D341Med (cell line): ENCODE measurements around the gene GNA12.

Source experiments
- DNase-seq: peaks from one replicate; pipeline ENCODE4 v3.0.0; 2012; ENCODE audit warnings: low spot score

GNA12 gene

DNA sequence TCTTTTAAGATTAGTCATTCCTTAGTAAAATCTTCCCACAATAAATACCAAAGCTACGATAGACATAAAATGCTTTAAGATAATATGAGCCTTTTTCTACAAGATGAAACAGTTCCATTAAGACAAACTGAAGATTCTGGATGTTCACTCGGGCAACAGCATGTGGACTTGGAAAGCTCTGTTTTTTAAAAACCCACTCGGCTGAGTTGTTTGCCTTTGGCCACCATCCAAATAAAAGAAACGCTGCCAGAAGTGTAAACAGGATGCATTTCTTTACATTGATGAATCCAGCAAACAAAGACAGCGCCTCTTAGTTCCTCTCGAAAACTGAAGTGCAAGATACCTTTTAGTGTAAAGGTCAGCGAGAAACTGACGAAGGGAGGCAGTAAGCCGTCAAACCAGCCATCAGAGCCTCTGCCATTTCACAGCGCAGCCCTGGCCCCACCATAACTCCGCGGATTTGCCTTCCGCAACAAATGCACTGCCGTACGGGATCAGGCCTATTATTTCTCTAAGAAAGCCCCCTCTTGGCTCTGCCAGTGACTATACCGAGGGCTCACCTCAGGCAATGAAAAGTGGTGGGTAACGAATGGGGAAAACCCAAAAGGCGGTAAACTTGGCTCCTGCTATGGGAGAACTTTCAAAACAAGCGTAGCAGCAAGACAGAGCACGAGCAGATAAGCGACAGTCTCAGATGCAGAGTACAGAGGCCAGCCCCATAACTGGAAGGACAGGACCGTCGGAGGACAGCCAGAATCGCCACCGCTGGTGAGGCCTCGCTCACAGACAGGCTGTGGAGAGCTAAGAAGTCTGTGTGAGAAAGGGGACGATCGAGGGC lies 41.4 kb downstream of the GNA12 start:
- no peak for DNase-seq

- no peak for DNase-seq
These were observed 42.0 kb downstream of the GNA12 start for GRCh38 chr7:2802101-2802500.

DNA sequence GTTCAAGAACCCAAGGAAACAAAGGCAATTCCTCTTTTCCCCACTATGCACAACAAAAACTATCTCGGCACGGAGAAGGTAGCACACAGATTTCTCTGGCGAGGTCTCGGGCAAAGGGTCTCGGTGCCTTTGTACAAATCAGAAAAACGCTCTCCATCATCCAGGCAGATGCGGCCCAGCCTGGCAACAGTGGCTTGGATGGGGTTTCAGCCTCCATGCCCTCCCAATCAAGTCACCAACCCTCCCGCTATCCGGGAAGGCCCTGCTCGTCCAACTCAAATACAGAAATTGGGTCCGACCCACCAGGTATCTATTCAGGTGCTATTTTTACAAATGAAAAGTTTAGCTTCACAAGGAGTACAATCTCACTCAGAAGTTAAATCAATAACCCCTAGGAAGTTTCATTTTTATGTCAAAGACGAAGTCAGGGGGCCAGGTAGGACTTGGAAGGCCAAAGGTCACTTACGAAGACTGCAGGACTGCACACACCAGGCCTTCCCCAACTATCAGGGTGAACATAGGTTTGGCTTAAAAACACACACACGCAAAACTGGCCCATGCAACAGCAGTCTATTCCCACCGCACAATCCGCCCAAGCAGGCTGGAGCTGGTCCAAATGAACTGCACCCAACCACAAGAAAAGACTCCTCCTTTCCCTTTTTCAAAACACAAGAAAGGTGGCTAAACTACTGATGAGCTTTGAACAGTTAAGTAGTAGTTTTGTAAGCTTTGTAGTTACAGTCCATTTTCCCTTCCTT lies 43.0 kb downstream of the GNA12 start:
- no peak for DNase-seq

- no peak for DNase-seq
These were observed 43.7 kb downstream of the GNA12 start for GRCh38 chr7:2800220-2800930.

GRCh38 chr7:2799253-2799652 lies 44.9 kb downstream of the GNA12 start:
- no peak for DNase-seq

DNA sequence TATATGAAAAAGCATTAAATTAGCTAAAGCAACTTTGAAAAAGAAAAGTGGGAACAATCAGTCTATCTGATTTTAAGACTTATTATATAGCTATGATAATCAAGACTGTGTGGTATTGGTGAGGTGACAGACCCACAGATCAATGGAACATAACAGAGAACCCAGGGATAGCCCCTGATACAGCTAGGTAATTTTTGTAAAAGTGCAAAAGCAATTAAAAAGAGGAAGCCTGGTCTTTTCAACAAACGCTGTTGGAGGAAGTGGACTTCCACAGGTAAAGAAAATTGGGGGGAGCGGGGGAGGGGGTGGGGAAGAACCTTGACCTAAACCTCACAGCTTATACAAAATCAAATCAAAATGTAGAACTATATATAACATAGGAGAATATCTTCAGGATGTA lies 45.4 kb downstream of the GNA12 start:
- DNase-seq: no peak

DNA sequence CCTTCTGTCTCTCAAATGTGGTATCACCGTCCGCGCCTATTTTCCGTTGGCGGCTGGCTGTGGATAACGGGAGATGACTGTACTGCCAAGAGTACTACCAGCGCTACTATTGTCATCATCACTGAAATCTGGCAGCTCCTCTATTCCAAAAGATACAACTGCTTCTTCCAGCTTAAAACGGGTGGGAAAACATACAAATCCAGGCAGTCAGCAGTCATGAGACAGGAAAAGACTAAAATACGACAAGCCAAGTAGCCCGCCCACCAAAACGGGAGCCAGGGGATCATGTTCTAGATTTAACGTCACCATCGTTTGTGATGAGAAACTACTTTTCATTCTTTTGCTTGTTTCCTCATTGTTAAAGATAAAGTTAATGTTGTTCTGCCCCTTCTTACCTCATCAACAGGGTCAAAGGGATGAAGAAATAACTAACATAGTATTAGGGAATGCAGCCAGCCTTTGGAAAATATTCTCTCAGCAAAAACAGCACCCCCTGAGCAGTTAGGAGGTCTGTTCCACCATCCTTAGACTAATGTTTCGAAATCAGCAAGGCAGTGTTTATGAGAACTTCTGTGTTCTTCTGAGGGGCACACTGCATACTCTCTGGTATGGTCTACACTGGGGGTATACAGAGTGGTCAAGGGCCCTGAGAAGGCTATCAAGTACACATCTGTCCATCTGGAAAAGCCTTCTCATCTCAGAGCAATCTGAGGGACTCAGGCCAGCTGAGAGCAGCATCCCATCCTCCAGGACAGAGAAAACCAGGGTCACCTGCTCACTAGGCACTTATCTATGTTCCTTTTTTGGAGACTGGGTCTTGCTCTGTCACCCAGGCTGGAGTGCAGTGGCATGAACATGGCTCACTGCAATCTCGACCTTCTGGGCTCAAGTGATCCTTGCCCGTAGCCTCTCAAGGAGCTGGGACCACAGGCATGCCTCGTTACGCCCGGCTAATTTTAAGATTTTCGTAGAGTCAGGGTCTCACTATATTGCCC lies 47.5 kb downstream of the GNA12 start:
- DNase-seq: no peak

GRCh38 chr7:2795906-2796305 lies 48.2 kb downstream of the GNA12 start:
- no peak for DNase-seq

GRCh38 chr7:2794836-2795636 lies 49.1 kb downstream of the GNA12 start:
- no peak for DNase-seq

DNA sequence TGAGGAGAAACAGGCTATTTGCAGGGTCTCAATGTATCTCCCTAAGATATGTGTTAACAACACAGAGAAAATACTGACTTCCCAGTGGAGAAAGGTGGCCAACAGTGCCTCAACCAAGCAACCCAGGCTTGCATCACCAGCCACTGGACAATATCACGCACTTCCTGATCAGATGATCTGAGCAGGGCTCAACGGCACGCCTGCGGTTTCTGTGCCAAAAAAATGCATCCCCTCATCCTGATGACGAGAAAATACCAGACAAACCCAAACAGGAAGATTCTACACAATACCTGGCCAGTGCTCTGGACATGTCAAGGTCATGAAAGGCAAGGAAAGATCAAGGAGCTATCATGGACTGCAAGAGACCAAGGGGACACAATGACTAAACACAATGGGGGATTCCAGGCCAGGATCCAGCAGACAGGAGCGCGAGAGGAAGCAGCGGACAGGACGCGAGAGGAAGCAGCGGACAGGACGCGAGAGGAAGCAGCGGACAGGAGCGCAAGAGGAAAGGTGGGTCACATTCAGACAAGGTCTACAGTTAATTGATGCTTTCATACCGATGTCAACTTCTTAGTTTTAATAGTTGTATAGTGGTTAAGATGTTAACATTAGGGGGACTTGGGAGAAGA lies 51.1 kb downstream of the GNA12 start:
- no peak for DNase-seq

- no peak for DNase-seq
These were observed 51.9 kb downstream of the GNA12 start for GRCh38 chr7:2792235-2792634.

- no peak for DNase-seq
These were observed 52.7 kb downstream of the GNA12 start for GRCh38 chr7:2791390-2791789.

DNA sequence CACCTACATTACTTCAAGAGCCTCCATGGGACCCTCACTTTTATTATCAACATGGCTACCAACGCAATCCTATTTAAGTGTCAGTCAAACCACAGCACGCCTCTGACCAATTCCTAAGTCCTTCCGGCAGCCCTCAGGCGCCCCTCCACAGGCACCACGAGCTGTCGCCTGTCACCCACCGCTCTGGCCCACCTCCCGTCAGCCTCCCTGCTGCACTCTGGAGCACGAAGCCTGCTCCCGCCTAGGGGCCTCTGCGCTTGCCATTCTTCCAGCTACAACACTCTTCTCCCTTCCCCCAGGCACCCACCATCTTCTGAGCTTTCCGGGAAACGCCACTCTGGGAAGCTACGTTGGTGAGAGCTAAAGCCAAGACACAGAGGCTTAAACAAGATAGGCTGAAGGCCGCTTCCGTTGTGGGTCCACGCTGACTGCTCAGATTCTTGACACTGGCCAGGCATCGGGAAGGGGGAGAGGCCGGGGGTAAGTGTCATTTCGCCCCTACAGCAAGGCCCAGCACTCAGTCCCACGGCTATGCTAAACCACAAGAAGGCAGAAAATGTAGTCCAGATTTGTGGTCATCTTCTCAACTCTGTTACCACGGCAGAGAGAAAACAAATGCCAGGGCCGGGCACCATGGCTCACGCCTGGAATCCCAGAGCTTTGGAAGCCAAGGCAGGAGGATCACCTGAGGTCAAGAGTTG lies 56.7 kb downstream of the GNA12 start:
- no peak for DNase-seq

- DNase-seq: no peak
These were observed 57.4 kb downstream of the GNA12 start for GRCh38 chr7:2786607-2787116.

DNA sequence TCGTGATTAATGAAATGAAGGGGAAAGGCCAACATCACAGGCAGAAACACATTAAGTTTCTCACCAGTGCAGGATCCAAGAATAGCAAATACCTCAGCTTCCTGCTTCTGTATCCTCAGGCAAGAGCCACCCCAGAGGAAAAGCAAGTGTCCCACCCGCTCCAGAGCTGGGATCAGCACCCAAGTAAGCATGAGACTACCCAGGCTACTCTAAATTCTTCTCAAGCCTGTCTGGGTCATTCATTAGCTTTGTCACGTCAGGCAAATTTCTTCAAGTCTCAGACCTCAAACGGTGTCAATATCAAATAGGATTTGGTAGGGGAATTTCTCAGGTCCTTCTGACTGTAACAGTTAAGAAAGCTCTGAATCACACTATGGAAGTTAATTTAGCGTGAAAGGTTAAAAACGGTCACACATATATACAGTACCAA lies 59.0 kb downstream of the GNA12 start:
- no peak for DNase-seq

- no peak for DNase-seq
These were observed 61.5 kb downstream of the GNA12 start for GRCh38 chr7:2782565-2782964.

DNA sequence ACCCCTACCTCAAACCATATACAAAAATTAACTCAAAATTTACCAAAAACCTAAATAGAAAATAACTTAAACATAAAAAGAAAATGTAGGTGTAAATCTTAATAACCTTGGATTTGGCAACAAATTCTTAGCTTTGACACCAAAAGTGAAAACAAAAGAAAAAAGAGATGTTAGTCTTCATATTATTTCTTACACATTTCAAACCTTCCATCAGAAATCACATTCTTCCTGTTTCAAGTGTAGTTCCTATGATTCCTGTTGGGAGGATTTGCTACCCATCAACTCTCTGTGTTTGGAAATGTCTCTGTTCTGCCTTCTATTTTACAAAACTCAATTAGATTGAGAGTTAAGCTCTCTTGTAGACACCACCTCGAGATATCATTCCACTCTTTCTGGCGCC lies 62.0 kb downstream of the GNA12 start:
- no peak for DNase-seq

GRCh38 chr7:2781636-2782035 lies 62.5 kb downstream of the GNA12 start:
- DNase-seq: no peak

DNA sequence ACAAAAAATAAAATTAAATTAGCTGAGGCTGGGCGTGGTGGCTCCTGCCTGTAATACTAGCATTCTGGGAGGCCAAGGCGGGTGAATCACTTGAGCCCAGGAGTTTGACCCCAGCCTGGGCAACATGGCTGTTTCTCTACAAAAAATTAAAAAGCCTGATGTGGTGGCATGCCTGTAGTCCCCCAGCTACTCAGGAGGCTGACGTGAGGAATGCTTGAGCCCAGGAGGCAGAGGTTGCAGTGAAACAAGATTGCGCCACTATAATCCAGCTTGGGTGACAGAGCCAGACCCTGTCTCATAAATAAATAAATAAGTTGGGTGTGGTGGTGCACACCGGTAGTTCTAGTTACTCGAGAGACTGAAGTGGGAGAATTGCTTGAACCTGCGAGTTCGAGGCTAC lies 65.1 kb downstream of the GNA12 start:
- no peak for DNase-seq
